Activated naive CD8-positive, alpha-beta T cell (primary cell): ENCODE data around the gene NHLRC2.

Experiments used
- H3K27ac Mint-ChIP-seq: one replicate; pipeline ENCODE4 v1.8.0; 2021; ENCODE audit warnings: mixed read lengths
- H3K27me3 Mint-ChIP-seq: one replicate; pipeline ENCODE4 v1.8.0; 2021; ENCODE audit warnings: mixed read lengths
- H3K36me3 Mint-ChIP-seq: one replicate; pipeline ENCODE4 v1.8.0; 2021; ENCODE audit warnings: mixed read lengths
- H3K4me1 Mint-ChIP-seq: one replicate; pipeline ENCODE4 v1.8.0; 2021; ENCODE audit warnings: low read depth, mixed read lengths
- H3K4me3 Mint-ChIP-seq: one replicate; pipeline ENCODE4 v1.8.0; 2021; ENCODE audit warnings: mild to moderate bottlenecking, mixed read lengths
- H3K9me3 Mint-ChIP-seq: one replicate; pipeline ENCODE4 v1.8.0; 2021; ENCODE audit warnings: low read depth, mixed read lengths

The NHLRC2 gene

DNA sequence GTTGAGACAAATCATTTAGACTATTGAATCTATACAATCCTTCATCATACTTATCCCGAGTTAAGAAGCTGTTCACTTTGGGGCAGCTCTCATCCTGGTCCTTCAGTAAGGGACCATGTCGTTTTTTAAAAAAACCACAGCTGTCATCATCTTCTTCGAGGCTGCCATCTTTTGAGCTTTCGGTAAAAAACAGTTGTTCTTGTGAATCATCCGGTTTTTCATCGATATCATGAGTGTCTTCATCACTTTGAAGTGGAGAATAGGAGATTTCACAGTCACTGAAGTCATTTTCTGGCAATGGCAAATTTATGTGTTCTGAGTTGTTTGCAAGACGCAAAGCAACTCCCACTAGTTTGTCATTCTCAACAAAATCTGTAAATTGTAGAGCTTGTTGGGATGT, 4.5 kb upstream of the NHLRC2 start:
- Mint-ChIP-seq H3K27ac (no peak overlapping the region), H3K4me1 (peaks cover 39% of the 10 kb centered on the region), H3K9me3 (no peaks in the 10 kb centered on the region), H3K27me3 (no peaks in the 10 kb centered on the region), H3K4me3 (peak overlapping the region; percentile 40), H3K36me3 (peaks cover 9% of the 10 kb centered on the region)

- Mint-ChIP-seq H3K27me3 (no peaks in the 10 kb centered on the region), H3K4me3 (peak overlapping the region; percentile 98), H3K9me3 (no peaks in the 10 kb centered on the region), H3K36me3 (peaks cover 6% of the 10 kb centered on the region), H3K27ac (peak overlapping the region; percentile 98), H3K4me1 (peaks cover 54% of the 10 kb centered on the region)
Measured at GRCh38 chr10:113853578-113854012, 866 bp upstream of the NHLRC2 start.

DNA sequence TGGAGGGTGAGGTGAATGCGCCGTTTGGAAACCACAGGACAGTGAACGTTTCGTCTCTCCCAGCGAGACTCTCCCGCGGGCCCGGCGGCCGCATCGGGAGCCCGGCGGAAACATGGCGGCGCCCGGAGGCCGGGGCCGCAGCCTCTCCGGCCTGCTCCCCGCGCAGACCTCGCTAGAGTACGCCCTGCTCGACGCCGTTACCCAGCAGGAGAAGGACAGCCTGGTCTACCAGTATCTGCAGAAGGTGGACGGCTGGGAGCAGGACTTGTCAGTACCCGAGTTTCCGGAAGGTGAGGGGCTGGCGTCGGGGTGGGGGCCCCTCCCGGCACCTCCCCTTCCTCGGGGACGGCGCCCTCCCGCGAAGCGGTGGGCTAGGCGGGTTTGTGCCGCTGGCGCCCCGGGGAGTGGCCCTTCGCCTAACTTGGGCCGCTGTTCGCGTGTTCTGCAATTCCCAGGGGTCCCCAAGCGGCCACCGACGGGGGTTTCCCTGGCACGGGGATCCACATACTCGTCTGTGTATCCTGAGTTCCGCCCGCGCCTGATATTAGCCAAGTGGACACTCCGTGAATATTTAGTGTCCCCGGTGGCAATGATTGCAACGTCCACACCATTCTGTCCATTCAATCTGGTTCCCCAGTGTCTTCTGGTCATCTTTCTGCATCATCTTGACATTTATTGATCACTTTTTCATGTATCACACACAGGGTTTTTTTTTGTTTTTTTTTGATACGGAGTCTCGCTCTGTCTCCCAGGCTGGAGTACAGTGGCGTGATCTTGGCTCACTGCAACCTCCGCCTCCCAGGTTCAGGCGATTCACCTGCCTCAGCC, 514 bp downstream of the NHLRC2 start:
- Mint-ChIP-seq H3K36me3 (peaks cover 9% of the 10 kb centered on the region), H3K9me3 (no peaks in the 10 kb centered on the region), H3K4me3 (peak overlapping the region; percentile 98), H3K27me3 (no peaks in the 10 kb centered on the region), H3K4me1 (peaks cover 47% of the 10 kb centered on the region), H3K27ac (peak overlapping the region; percentile 98)

GRCh38 chr10:113856563-113856962, 2.1 kb downstream of the NHLRC2 start:
- H3K36me3 Mint-ChIP-seq: peaks cover 18% of the 10 kb centered on the region
- H3K4me3 Mint-ChIP-seq: peak overlapping the region; percentile 98
- H3K4me1 Mint-ChIP-seq: peaks cover 44% of the 10 kb centered on the region
- H3K27ac Mint-ChIP-seq: no peak overlapping the region
- H3K9me3 Mint-ChIP-seq: no peaks in the 10 kb centered on the region
- no peaks in the 10 kb centered on the region for H3K27me3 Mint-ChIP-seq

DNA sequence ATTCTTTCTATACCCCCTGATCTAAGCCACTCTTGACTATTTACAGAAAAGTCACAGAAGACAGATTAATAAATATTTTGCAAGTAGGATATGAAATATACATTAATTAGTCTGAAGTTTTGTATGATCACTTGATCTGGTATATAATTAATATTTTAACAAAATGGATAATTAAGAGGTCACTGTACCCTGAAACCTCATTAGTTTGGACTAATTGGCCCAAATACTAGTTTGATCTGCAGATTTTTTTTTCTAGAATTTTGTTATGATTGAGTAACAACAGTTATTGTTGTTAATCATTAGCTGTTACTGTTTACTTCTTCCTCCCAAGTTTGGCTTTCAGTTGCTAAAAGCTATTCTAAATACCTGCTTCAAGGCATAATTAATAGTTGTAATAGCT, 2.7 kb downstream of the NHLRC2 start:
- peak overlapping the region; percentile 13 for H3K4me3 Mint-ChIP-seq
- H3K4me1 Mint-ChIP-seq: peaks cover 43% of the 10 kb centered on the region
- H3K9me3 Mint-ChIP-seq: no peaks in the 10 kb centered on the region
- no peaks in the 10 kb centered on the region for H3K27me3 Mint-ChIP-seq
- H3K27ac Mint-ChIP-seq: no peak overlapping the region
- H3K36me3 Mint-ChIP-seq: peaks cover 18% of the 10 kb centered on the region

GRCh38 chr10:113858541-113858940, 4.1 kb downstream of the NHLRC2 start:
- Mint-ChIP-seq H3K27me3 (no peaks in the 10 kb centered on the region), H3K9me3 (no peaks in the 10 kb centered on the region), H3K4me3 (no peak overlapping the region), H3K27ac (no peak overlapping the region), H3K36me3 (peaks cover 23% of the 10 kb centered on the region), H3K4me1 (peaks cover 30% of the 10 kb centered on the region)

- Mint-ChIP-seq H3K9me3 (no peaks in the 10 kb centered on the region), H3K27me3 (no peaks in the 10 kb centered on the region), H3K4me3 (no peak overlapping the region), H3K36me3 (peaks cover 29% of the 10 kb centered on the region), H3K4me1 (peaks cover 26% of the 10 kb centered on the region), H3K27ac (no peak overlapping the region)
Measured at GRCh38 chr10:113859261-113859660, 4.8 kb downstream of the NHLRC2 start.

DNA sequence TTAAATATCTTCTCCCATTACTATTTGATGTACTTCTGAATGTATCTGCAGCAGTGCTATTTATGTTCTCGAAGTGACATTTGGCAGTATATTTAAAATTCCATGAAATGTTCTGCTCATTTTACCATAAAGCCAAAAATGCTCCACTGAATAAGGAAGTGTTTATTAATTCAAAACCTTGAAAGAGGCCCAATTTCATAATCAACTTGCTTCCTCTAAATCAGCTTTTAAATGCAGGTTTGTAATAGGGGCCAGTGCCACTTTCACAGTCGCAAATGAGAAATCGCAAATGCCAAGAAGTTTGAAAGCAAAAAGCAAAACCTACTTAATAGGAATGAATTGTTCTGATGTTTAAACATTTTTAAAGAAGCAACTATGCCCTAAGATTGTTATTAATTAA, 11.4 kb downstream of the NHLRC2 start:
- no peak overlapping the region for H3K4me3 Mint-ChIP-seq
- H3K27me3 Mint-ChIP-seq: no peaks in the 10 kb centered on the region
- H3K27ac Mint-ChIP-seq: no peak overlapping the region
- peaks cover 6% of the 10 kb centered on the region for H3K4me1 Mint-ChIP-seq
- no peaks in the 10 kb centered on the region for H3K9me3 Mint-ChIP-seq
- peaks cover 42% of the 10 kb centered on the region for H3K36me3 Mint-ChIP-seq

DNA sequence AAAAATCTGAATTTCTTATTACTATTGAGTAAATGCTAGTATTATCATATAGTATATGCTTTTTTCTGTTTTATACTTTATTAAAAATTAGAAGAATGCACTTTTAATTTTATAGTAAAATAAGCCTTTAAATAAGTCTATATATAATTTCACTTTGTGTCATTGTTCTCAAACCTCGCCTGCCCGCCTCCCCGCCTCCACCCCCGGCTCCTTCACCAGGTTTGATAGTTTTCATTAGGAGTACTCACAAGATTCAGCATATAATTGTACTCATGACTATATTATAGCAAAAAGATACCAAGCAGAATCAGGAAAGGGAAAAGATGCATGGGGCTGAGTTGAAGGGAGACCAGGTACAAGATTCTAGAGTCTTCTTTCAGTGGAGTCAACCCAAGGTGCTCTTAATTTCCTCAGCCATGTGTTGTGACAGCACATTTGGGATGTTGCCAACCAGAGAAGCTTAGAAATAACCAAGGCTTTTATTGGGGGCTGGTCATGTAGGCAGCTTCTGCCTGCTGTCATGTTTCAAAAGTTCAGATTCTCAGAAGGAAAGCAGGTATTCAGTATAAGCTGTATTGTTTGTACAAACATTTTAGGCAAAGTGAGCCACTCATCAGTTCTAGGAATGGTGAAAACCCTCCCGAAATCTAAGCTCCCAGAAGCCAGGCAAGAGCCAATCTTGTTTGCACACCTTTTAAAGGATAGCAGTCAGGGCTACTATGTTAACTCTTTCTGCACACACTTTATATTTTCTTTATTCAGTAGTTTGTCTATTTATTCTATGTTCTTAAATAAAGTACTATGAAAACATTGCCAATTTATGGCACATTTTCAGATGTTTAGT, 12.3 kb downstream of the NHLRC2 start:
- peaks cover 35% of the 10 kb centered on the region for H3K36me3 Mint-ChIP-seq
- H3K9me3 Mint-ChIP-seq: peaks cover 3% of the 10 kb centered on the region
- H3K27ac Mint-ChIP-seq: no peak overlapping the region
- no peak overlapping the region for H3K4me3 Mint-ChIP-seq
- peaks cover 6% of the 10 kb centered on the region for H3K4me1 Mint-ChIP-seq
- no peaks in the 10 kb centered on the region for H3K27me3 Mint-ChIP-seq

GRCh38 chr10:113867904-113868303, 13.4 kb downstream of the NHLRC2 start:
- Mint-ChIP-seq H3K27ac (no peak overlapping the region), H3K4me3 (no peak overlapping the region), H3K27me3 (no peaks in the 10 kb centered on the region), H3K36me3 (peaks cover 33% of the 10 kb centered on the region), H3K9me3 (peaks cover 9% of the 10 kb centered on the region), H3K4me1 (peaks cover 6% of the 10 kb centered on the region)

DNA sequence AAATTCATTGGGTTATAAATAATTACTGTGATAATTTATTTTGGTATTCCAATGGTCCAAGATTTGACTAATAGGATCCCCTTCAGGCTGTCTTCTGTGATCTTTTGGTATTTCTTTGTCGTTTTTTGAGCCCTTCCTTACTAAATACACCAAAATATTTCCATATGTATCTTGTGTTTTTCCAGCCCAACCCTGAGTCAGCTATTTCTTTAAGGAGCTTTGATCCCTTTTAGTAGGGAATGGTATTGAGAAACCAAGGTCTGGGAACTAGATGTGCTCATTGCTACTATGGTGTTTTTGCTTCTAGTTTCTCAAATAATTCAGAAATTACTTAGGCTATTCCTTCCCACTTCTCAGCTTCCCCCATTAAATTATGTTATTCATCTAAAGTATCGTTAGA, 15.3 kb downstream of the NHLRC2 start:
- H3K9me3 Mint-ChIP-seq: peaks cover 9% of the 10 kb centered on the region
- no peak overlapping the region for H3K4me3 Mint-ChIP-seq
- no peak overlapping the region for H3K27ac Mint-ChIP-seq
- peaks cover 31% of the 10 kb centered on the region for H3K36me3 Mint-ChIP-seq
- H3K4me1 Mint-ChIP-seq: peaks cover 13% of the 10 kb centered on the region
- H3K27me3 Mint-ChIP-seq: no peaks in the 10 kb centered on the region

DNA sequence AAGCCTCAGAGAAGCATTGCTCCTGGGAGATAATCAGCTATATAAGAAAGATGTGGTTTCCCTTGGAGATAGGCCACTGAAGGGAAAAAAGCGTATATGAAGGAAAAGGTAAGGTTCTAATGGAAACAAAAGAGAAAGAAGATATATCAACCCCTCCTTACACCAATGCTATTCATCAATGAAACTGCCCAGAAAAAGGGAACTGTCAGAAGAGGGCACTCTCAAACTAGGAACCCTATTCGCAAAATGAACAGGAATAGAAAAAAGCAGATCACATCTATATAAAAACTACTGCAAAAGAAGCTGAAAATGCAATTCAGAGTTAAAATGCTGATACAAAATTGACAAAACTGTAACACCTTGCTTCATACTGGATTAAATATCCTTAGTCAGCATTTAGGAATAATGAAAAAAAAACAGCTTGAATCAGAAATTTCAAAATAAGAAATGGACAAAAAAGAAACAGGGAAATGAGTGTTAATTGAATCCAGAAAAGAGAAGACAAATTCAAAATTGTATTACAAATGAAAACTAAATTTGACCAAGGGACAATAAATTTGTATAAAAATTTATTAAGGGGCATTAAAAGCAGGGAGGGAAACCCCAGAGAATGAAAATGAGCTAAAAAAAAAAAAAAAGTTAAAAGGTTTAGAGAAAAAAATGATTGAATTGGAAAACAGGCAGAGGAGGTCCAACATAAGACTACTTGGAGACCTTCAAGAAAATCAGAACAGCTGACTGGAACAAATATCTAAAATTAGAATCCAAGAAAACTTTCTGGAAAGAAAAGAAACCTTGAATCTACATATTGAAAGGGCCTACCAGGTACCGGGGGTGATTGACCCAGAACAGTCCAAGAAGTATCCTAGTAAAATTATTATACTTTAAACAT, 17.9 kb downstream of the NHLRC2 start:
- H3K4me3 Mint-ChIP-seq: no peak overlapping the region
- H3K27ac Mint-ChIP-seq: no peak overlapping the region
- peaks cover 16% of the 10 kb centered on the region for H3K4me1 Mint-ChIP-seq
- H3K9me3 Mint-ChIP-seq: peaks cover 9% of the 10 kb centered on the region
- H3K27me3 Mint-ChIP-seq: no peaks in the 10 kb centered on the region
- H3K36me3 Mint-ChIP-seq: peaks cover 31% of the 10 kb centered on the region

GRCh38 chr10:113875212-113875611, 20.8 kb downstream of the NHLRC2 start:
- Mint-ChIP-seq H3K27ac (no peak overlapping the region), H3K4me1 (peaks cover 14% of the 10 kb centered on the region), H3K36me3 (peaks cover 21% of the 10 kb centered on the region), H3K27me3 (no peaks in the 10 kb centered on the region), H3K4me3 (no peak overlapping the region), H3K9me3 (peaks cover 9% of the 10 kb centered on the region)

DNA sequence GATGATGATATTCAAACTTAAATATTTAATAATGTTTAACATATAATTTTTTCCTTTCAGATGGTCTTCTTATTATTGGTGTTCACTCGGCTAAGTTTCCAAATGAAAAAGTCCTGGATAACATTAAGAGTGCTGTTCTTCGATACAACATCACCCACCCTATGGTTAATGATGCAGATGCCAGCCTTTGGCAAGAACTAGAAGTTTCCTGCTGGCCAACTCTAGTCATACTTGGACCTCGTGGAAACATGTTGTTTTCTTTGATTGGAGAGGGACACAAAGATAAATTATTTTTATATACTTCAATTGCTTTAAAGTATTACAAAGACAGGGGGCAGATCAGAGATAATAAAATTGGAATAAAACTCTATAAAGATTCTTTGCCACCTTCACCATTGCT, 22.0 kb downstream of the NHLRC2 start:
- H3K27me3 Mint-ChIP-seq: no peaks in the 10 kb centered on the region
- H3K27ac Mint-ChIP-seq: no peak overlapping the region
- H3K4me1 Mint-ChIP-seq: peaks cover 14% of the 10 kb centered on the region

More for the DNA sequence above, 22.0 kb downstream of the NHLRC2 start:
- peaks cover 19% of the 10 kb centered on the region for H3K36me3 Mint-ChIP-seq
- no peak overlapping the region for H3K4me3 Mint-ChIP-seq
- peaks cover 9% of the 10 kb centered on the region for H3K9me3 Mint-ChIP-seq
